GM18505 (cell line): ENCODE results near the gene SDF2L1.
"Not testable (repeated sequence)": the region's sequence is repeated elsewhere in the genome, so short reads cannot be mapped to it uniquely, and the experiment has no call there.

Experiments
- ATAC-seq: cut with Tn5 transposase; IDR thresholded peaks from one replicate; pipeline ENCODE4 v1.9.1; 2021; ENCODE audit not compliant: unreplicated experiment
- POLR2A ChIP-seq: IDR thresholded peaks from 4 replicates; pipeline ENCODE4 v1.6.1; 2011; ENCODE audit warnings: borderline replicate concordance; ENCODE audit not compliant: insufficient read depth, insufficient read length; ENCODE audit errors: extremely low read depth

SDF2L1 gene

GRCh38 chr22:21686193-21686608 is 44.1 kb downstream of the SDF2L1 start:
- no peak for ATAC-seq
- TF ChIP-seq POLR2A, result no peak

DNA sequence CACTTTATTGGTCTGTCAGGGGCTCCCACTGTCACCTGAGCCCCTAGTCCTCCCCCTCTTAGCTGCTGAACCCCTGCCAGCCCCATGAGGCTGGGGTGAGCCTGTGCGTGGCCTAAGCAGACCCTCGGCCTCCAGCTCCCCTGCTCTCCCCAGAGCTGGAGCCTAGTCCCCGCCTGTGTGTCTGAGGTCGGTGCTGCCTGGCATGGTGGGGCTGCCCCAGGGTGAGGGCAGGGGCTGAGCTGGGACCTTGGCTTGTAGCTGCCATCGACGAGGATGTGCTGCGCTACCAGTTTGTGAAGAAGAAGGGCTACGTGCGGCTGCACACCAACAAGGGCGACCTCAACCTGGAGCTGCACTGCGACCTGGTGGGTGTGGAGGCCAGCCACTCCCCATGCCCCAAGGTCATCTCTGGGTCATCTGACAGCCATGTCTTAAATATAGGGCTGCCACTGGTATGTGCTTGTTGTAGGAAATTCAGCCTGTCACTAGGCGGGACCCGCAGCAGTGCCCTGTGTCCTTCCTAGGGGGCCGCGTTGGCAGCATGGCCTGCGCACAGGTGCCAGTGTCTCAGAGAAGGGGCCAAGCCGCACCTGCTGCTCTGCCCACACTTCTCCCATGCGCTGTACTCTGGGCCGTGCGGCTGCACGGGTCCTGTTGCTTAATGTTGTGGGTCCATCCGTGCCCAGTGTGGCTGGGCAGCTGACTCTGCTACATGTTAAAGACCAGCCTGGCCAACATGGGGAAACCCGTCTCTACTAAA is 44.7 kb downstream of the SDF2L1 start:
- no peak for ATAC-seq
- no peak for TF ChIP-seq POLR2A

DNA sequence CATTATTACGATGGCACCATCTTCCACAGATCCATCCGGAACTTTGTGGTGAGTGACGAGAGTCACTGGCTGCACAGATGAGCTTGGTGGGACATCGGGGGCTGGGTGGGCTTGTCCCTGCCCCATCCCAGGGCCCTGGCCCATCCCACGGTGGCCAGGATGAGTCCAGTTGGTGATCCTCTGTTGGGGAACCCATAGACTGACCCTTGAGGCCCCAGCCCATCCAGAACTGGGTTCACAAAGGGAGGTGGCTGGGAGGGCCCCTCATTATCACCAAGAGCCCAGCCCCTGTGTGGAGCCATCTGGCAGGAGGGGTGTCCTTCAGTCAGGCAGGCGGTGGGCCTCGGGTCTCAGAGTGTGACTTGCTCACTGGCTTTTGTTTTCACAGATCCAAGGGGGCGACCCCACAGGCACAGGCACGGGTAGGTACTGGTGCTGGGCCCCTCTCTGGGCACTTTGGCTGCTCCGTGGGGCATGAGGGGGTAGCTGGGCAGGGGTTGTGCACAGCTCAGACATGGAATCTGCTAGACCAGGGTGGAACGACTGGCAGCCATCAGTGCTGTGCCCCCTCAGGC is 45.7 kb downstream of the SDF2L1 start:
- no peak for TF ChIP-seq POLR2A
- ATAC-seq, result no peak

GRCh38 chr22:21688341-21688705 is 46.2 kb downstream of the SDF2L1 start:
- no peak for TF ChIP-seq POLR2A
- no peak for ATAC-seq

GRCh38 chr22:21688706-21689381 is 46.7 kb downstream of the SDF2L1 start:
- no peak for TF ChIP-seq POLR2A
- ATAC-seq, result no peak

- no peak for TF ChIP-seq POLR2A
- no peak for ATAC-seq
Observed at GRCh38 chr22:21690401-21690801, 48.3 kb downstream of the SDF2L1 start.

GRCh38 chr22:21691816-21692215 is 49.7 kb downstream of the SDF2L1 start:
- no peak for ATAC-seq
- no peak for TF ChIP-seq POLR2A

- ATAC-seq, result not testable (repeated sequence)
Observed at GRCh38 chr22:21692856-21693255, 50.8 kb downstream of the SDF2L1 start.

GRCh38 chr22:21693333-21693998 is 51.4 kb downstream of the SDF2L1 start:
- ATAC-seq, result no peak
- no peak for TF ChIP-seq POLR2A
